WERI-Rb-1 (cell line): Measurements from ENCODE around the gene DHX35.

Experiments used
- DNase-seq: peaks from one replicate; pipeline ENCODE4 v3.0.0-alpha.2; 2020
- H3K27ac ChIP-seq: fragments of 250-450 bp; sonication (Bioruptor Pico); 2 replicates; pipeline ENCODE4 v1.5.1; 2020; ENCODE audit warnings: mild to moderate bottlenecking, moderate library complexity
- H3K27me3 ChIP-seq: fragments of 250-450 bp; sonication (Bioruptor Pico); 2 replicates; pipeline ENCODE4 v1.5.1; 2021; ENCODE audit warnings: mild to moderate bottlenecking, low read depth, moderate library complexity; ENCODE audit not compliant: insufficient read depth, severe bottlenecking
- H3K36me3 ChIP-seq: fragments of 250-450 bp; sonication (Bioruptor Pico); 2 replicates; pipeline ENCODE4 v1.5.1; 2020; ENCODE audit warnings: mild to moderate bottlenecking, moderate library complexity
- H3K4me3 ChIP-seq: 2 replicates; pipeline ENCODE4 v1.5.1; 2011; ENCODE audit warnings: low read depth, mild to moderate bottlenecking, control low read depth, low read length
- H3K9me3 ChIP-seq: fragments of 250-450 bp; sonication (Bioruptor Pico); 2 replicates; pipeline ENCODE4 v1.5.1; 2021; ENCODE audit warnings: mild to moderate bottlenecking, moderate library complexity; ENCODE audit not compliant: severe bottlenecking
- TF ChIP-seq, protein P1 (sequence below): IDR thresholded peaks from 2 replicates; pipeline ENCODE4 v1.5.1; 2011; ENCODE audit warnings: low read depth, mild to moderate bottlenecking, control low read depth, inconsistent platforms, low read length

DHX35 gene

DNA sequence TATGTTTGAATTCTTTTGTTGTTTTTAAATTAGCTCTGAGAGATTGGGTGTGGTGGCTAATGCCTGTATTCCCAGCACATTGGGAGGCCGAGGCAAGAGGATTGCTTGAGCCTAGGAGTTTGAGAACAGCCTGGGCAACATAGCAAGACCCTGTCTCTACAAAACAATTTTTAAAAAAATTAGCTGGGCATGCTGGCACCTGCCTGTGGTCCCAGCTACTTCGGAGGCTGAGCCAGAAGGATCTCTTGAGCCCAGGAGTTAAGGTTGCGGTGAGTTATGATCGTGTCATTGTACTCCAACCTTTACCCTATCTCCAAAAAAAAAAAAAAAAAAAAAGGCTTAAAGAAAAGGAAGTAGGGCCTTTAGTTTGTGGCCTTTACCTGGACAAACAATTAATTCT is 22.9 kb downstream of the DHX35 start:
- H3K4me3 ChIP-seq = no peak overlapping the region
- no peaks in the 10 kb centered on the region for H3K27me3 ChIP-seq
- TF ChIP-seq, protein P1, sequence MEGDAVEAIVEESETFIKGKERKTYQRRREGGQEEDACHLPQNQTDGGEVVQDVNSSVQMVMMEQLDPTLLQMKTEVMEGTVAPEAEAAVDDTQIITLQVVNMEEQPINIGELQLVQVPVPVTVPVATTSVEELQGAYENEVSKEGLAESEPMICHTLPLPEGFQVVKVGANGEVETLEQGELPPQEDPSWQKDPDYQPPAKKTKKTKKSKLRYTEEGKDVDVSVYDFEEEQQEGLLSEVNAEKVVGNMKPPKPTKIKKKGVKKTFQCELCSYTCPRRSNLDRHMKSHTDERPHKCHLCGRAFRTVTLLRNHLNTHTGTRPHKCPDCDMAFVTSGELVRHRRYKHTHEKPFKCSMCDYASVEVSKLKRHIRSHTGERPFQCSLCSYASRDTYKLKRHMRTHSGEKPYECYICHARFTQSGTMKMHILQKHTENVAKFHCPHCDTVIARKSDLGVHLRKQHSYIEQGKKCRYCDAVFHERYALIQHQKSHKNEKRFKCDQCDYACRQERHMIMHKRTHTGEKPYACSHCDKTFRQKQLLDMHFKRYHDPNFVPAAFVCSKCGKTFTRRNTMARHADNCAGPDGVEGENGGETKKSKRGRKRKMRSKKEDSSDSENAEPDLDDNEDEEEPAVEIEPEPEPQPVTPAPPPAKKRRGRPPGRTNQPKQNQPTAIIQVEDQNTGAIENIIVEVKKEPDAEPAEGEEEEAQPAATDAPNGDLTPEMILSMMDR = no peak
- H3K27ac ChIP-seq = no peak overlapping the region
- H3K36me3 ChIP-seq = peaks cover 12% of the 10 kb centered on the region
- no peak for DNase-seq
- no peaks in the 10 kb centered on the region for H3K9me3 ChIP-seq

DNA sequence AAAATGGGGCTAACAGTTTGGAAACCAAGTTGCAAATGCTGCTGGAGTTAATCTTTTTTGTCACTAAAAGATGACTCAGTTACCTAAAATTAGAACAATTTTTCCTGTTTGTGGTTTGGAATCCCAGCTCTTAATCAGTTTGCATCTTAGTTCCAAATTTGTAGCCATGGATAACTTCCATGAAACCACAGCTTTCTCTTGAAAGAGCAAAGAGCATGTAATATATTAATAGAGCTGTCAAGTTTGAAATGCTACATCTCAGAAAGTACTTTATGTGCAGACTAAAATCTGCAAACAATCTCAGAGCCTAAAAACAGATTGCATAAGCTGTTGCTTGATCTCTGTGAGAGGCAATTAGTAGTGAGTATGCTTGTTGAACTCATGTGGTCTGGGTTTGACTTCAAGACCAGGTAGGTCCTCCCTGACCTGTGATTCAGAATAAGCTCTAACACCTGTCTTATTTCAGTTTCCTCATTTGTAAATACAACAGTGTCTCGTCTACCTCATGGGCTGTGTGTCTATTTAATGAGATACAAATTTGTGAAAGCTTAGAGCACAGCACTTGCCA is 23.5 kb downstream of the DHX35 start:
- peaks cover 14% of the 10 kb centered on the region for H3K36me3 ChIP-seq
- TF ChIP-seq, protein P1 = no peak
- DNase-seq = no peak
- no peak overlapping the region for H3K27ac ChIP-seq
- H3K9me3 ChIP-seq = no peaks in the 10 kb centered on the region
- H3K27me3 ChIP-seq = no peaks in the 10 kb centered on the region
- H3K4me3 ChIP-seq = no peak overlapping the region

DNA sequence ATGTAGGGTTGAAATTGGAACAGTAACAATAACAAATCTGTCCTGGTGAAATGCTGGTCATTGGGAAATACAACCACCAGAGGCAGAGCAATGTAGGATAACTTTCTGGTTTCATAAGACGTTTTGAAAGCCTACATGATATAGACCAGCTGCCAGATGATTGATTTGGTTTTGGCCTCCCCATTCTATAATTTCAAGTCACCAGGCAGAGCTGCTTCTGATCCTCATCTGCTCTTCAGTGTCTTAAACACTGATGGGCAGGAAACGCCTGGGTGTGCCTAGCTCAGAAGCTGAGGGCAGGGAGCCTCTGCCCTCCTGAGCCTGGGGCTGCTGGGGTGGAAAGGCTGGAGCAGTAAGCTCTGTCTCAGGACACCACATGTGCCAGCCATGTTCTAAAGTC is 24.5 kb downstream of the DHX35 start:
- DNase-seq = no peak
- H3K36me3 ChIP-seq = peaks cover 14% of the 10 kb centered on the region
- no peak overlapping the region for H3K4me3 ChIP-seq
- TF ChIP-seq, protein P1 = no peak
- no peak overlapping the region for H3K27ac ChIP-seq
- H3K9me3 ChIP-seq = no peaks in the 10 kb centered on the region
- H3K27me3 ChIP-seq = no peaks in the 10 kb centered on the region

DNA sequence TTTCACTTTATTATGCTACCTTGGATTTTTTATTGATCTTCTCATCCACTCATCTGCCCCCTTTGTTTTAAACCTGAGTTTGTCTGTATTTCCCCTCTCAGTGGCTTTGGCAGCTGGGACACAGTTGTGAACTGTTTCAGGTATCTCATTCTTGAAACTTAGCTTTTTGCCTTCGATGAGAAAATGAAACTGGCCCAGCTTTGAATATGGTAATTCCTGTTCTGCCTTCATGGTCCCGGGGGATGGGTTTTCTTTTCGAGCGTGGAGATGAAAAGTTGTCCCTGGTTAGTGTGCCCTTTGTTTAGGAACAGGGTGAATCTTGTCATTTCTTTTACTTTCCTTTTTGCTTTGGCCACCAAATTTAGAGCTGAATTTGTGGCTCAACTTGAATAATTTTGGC is 25.6 kb downstream of the DHX35 start:
- TF ChIP-seq, protein P1 = no peak
- no peak overlapping the region for H3K4me3 ChIP-seq
- no peak overlapping the region for H3K27ac ChIP-seq
- no peaks in the 10 kb centered on the region for H3K9me3 ChIP-seq
- H3K27me3 ChIP-seq = no peaks in the 10 kb centered on the region
- DNase-seq = no peak
- H3K36me3 ChIP-seq = peaks cover 14% of the 10 kb centered on the region

DNA sequence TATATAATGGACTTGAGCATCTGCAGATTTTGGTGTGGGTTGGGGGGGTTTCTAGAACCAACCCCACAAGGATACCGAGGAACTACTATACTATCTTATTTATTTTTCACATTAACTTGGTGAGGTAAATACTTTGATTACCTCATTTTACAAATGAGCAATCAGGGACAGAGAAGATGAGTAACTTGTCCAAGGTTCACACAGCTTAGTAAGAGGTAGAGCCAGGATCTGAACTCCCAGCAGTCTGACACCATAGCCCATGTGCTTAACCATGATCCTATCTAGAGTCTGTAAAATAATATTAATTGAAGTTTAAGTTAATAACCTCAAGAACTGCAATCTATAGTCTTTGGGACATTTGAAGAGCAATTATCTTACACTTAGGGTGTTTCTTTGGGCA is 28.6 kb downstream of the DHX35 start:
- H3K4me3 ChIP-seq = no peak overlapping the region
- H3K27ac ChIP-seq = no peak overlapping the region
- H3K9me3 ChIP-seq = no peaks in the 10 kb centered on the region
- H3K36me3 ChIP-seq = peaks cover 16% of the 10 kb centered on the region
- H3K27me3 ChIP-seq = no peaks in the 10 kb centered on the region
- TF ChIP-seq, protein P1 = no peak
- no peak for DNase-seq
